Stimulated activated naive CD8-positive, alpha-beta T cell treated with anti-CD3 and anti-CD28 coated beads, Interleukin-15, amount 100 ng/mL, for 72 hours (primary cell): ENCODE results near the gene APOA4.

Experiments used
- ATAC-seq: fragments of 150-1000 bp; cut with Tn5 transposase; 2 replicates; pipeline ENCODE4 v1.10.0; 2021; ENCODE audit warnings: mild to moderate bottlenecking, moderate library complexity
- DNase-seq, 2 donors: peaks; one replicate each; pipeline ENCODE4 v3.0.0; 2021 to 2022
- H3K27ac Mint-ChIP-seq, 2 donors: one replicate each; pipeline ENCODE4 v1.8.0; 2022; ENCODE audit warnings: mild to moderate bottlenecking in 2 of 2, mixed read lengths in 2 of 2, moderate library complexity in 2 of 2
- H3K27me3 Mint-ChIP-seq: one replicate; pipeline ENCODE4 v1.8.0; 2022; ENCODE audit warnings: mixed read lengths
- H3K4me1 Mint-ChIP-seq: one replicate; pipeline ENCODE4 v1.8.0; 2022; ENCODE audit warnings: mild to moderate bottlenecking, mixed read lengths
- H3K4me3 Mint-ChIP-seq, 2 donors: one replicate each; pipeline ENCODE4 v1.8.0; 2022; ENCODE audit warnings: mild to moderate bottlenecking in 2 of 2, mixed read lengths in 2 of 2, moderate library complexity in 1 of 2
- H3K9me3 Mint-ChIP-seq, 2 donors: one replicate each; pipeline ENCODE4 v1.8.0; 2022; ENCODE audit warnings: mixed read lengths in 2 of 2

The APOA4 gene

GRCh38 chr11:116827461-116827860 lies 4.4 kb upstream of the APOA4 start:
- H3K4me1 Mint-ChIP-seq, result no peaks in the 10 kb centered on the region
- no peak overlapping the region for H3K4me3 Mint-ChIP-seq
- H3K9me3 Mint-ChIP-seq, result no peaks in the 10 kb centered on the region
- ATAC-seq (no peak), DNase-seq (no peak)
- H3K27me3 Mint-ChIP-seq, result no peaks in the 10 kb centered on the region
- no peak overlapping the region for H3K27ac Mint-ChIP-seq

DNA sequence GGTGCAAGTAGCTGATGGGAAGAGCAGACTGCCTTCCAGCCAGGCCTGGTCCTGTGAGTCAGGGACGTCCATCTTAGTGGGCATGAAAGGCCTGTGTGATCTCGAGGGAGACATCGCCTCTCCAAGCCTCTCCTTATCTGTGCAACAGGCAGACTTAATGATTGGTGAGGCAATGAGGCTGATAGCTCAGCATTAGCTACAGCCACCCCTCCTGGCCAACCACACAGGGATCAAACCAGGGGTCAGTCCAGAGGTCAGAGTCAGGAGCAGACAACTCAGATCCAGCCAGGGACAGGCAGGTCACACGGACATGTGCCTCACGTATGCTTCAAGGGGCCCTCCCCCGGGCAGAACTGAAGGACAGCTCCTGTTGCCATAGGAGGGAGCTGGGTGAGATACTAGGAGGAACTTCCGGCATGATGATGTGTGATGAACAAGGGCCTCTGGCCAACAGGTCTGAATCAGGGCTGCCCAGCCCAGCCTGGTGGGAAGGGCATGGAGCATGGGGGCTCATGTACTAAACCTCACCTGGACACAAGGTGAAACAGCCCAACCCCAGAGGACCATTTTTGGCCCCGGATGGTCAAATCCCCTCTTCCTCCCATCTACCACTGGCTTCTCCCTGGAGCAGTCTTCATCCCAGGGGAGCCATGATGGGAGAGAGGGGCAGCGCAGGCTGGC lies 3.8 kb upstream of the APOA4 start:
- H3K4me3 Mint-ChIP-seq, result no peak overlapping the region
- H3K27ac Mint-ChIP-seq, result no peak overlapping the region
- no peak for ATAC-seq
- H3K4me1 Mint-ChIP-seq, result no peaks in the 10 kb centered on the region
- no peaks in the 10 kb centered on the region for H3K9me3 Mint-ChIP-seq
- DNase-seq, result no peak
- H3K27me3 Mint-ChIP-seq, result no peaks in the 10 kb centered on the region

GRCh38 chr11:116825854-116826750 lies 3.0 kb upstream of the APOA4 start:
- no peak for DNase-seq
- Mint-ChIP-seq H3K27ac (no peak overlapping the region), H3K27me3 (no peaks in the 10 kb centered on the region), H3K9me3 (no peaks in the 10 kb centered on the region), H3K4me1 (no peaks in the 10 kb centered on the region), H3K4me3 (no peak overlapping the region)
- ATAC-seq, result no peak

DNA sequence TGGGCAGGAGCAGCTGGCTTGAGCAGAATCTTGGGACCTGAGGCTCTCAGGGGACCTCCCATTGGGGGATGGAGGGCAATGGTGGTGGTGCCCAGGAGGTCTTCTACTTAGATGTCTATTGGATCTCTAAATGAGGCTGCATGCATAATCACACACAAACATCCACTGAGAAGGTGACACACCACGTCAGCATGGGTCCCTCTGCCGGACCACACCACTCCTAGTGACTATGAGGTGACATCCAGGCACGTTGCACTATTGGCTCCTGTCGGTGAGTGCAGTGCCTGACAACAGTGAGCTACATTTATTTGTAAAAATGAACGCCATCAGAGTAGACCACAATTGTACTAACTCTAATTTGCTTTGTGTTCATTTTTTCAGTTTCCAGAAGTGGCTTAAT lies 2.3 kb upstream of the APOA4 start:
- Mint-ChIP-seq H3K4me1 (no peaks in the 10 kb centered on the region), H3K9me3 (no peaks in the 10 kb centered on the region), H3K4me3 (no peak overlapping the region), H3K27me3 (no peaks in the 10 kb centered on the region), H3K27ac (no peak overlapping the region)
- no peak for ATAC-seq
- no peak for DNase-seq

DNA sequence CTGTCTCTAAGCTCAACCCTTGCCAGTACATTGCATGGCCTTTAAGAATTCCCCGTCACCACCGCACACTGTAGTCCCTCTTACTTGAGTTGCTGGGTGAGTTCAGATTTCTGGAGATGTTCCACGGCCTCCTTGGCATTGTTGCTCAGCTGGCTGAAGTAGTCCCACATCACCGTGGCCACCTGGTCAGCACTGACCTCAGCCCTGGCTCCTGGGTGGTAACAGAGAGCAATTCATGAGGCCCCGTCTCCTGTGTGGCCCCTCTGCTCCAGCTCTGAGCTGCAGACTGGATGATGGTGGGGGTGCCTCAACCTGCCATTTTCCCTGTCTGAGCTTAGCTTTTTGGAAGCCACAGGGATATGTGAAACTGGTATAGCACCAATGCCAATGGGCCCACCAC lies 529 bp downstream of the APOA4 start:
- no peaks in the 10 kb centered on the region for H3K4me1 Mint-ChIP-seq
- no peaks in the 10 kb centered on the region for H3K27me3 Mint-ChIP-seq
- no peak overlapping the region for H3K4me3 Mint-ChIP-seq
- no peak overlapping the region for H3K27ac Mint-ChIP-seq
- DNase-seq, result no peak
- no peaks in the 10 kb centered on the region for H3K9me3 Mint-ChIP-seq
- ATAC-seq, result no peak

DNA sequence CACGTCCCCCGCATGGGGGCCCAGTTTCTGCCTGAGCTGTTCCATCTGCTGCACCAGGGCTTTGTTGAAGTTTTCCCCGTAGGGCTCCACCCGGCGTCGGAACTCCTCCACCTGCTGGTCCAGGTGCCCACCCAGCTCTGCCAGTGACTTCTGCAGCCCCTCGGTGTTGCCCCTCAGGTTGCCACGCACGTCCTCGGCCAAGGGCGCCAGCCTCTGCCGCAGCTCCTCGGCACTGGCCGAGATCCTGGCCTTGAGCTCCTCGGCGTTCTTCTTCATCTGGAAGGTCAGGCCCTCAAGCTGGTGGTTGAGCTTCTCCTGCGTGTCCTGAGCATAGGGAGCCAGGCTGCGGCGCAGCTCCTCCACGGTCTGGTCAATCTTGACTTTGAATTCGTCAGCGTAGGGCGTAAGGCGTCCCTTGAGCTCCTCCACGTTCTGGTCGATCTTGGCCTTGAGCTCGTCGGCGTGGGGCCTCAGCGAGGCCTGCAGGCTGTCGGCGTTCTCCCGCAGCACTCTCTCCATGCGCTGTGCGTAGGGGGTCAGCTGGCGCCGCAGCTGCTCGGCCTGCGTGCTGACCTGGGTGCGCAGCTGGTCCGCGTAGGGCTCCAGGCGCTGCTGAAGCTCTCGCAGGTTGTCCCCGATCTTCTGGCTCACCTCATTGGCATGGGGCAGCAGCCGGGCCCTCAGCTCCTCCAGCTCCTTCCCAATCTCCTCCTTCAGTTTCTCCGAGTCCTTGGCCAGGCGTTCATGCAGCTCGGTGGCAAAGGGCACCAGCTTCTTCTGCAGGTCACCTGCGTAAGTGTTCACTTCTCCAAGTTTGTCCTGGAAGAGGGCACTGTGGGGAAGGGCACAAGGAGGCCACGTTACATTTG lies 1.8 kb downstream of the APOA4 start:
- Mint-ChIP-seq H3K4me3 (no peak overlapping the region), H3K9me3 (no peaks in the 10 kb centered on the region), H3K4me1 (no peaks in the 10 kb centered on the region), H3K27me3 (no peaks in the 10 kb centered on the region), H3K27ac (no peak overlapping the region)
- DNase-seq, result no peak
- ATAC-seq, result no peak

DNA sequence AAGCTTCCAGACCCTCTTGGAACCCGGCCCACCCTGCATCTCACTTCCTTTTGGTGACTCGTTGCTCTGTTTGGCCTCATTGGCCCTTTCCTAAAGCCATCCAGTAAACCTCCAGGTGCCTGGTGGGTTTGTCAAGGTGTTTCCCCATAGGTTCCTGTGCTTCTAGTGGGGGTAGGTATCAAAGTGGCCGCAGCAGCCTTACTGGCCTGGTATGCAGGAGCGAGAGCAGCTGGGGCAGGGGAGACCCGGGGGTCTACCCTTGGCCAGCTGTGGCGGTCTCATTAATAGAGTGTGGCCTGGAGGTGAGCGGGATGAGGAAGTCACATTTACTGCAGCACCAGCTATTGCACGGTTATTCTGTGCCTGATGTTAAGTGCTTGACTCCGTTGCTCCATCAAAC lies 4.1 kb downstream of the APOA4 start:
- ATAC-seq, result no peak

DNA sequence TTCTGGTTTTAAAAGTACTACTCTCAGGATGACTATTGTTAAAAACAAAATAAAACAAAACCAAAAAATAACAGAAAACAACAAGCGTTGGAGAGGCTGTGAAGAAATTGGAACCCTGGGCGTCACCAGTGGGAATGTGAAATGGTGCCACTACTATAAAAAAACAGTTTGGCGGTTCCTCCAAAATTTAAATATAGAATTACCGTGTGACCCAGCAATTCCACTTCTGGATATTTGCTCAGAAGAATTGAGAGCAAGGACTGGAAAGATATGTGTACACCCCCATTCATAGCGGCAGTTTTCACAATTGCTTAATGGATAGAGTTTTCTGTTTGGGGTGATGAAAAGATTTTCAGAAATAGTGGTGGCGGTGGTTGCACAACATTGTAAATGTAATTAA lies 8.6 kb downstream of the APOA4 start:
- H3K4me3 Mint-ChIP-seq, result no peak overlapping the region
- DNase-seq (no peak), ATAC-seq (no peak)
- H3K27ac Mint-ChIP-seq, result no peak overlapping the region
- no peaks in the 10 kb centered on the region for H3K27me3 Mint-ChIP-seq
- no peaks in the 10 kb centered on the region for H3K4me1 Mint-ChIP-seq
- H3K9me3 Mint-ChIP-seq, result no peaks in the 10 kb centered on the region

More for the DNA sequence above, 4.1 kb downstream of the APOA4 start:
- no peaks in the 10 kb centered on the region for H3K9me3 Mint-ChIP-seq
- no peak for DNase-seq
- H3K4me1 Mint-ChIP-seq, result no peaks in the 10 kb centered on the region
- H3K4me3 Mint-ChIP-seq, result no peak overlapping the region
- no peaks in the 10 kb centered on the region for H3K27me3 Mint-ChIP-seq
- H3K27ac Mint-ChIP-seq, result no peak overlapping the region

DNA sequence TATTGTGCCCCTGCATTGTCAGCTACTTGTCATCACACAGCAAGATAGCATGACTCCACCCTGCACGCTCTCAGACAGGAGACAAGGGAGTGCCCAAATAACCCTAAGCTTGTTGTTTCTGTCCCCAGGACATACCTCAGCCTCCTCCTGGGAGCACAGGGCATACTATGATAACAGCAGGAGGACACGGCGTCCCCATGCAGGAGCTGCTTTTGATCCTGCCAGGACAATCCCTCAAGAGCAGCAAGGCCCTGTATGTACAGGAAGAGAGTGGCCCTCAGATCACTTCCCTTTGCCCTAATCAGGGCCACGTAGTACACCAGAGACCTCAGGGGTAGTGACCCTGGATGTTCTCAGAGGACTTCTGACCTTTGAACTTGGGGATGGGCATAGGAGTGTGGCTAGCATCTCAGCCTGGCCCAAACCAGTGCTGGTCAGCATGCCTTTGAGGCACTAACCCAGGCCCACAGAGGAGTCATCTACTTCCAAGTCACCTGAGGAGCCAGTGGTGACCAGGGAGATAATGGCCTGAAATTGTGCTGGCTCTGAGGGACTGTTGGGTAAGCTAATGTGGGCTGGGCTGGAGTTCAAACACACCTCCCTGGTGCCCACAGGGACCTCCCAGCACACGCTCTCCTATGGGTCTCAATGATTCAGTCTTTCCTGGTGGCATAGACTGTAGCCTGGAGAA lies 9.2 kb downstream of the APOA4 start:
- no peak overlapping the region for H3K4me3 Mint-ChIP-seq
- H3K9me3 Mint-ChIP-seq, result no peaks in the 10 kb centered on the region
- no peaks in the 10 kb centered on the region for H3K4me1 Mint-ChIP-seq
- no peaks in the 10 kb centered on the region for H3K27me3 Mint-ChIP-seq
- H3K27ac Mint-ChIP-seq, result no peak overlapping the region
- DNase-seq, result no peak
- no peak for ATAC-seq

- no peaks in the 10 kb centered on the region for H3K27me3 Mint-ChIP-seq
- no peak for ATAC-seq
- H3K27ac Mint-ChIP-seq, result no peak overlapping the region
- H3K4me1 Mint-ChIP-seq, result no peaks in the 10 kb centered on the region
- no peak overlapping the region for H3K4me3 Mint-ChIP-seq
- H3K9me3 Mint-ChIP-seq, result no peaks in the 10 kb centered on the region
- DNase-seq, result no peak
Observed at GRCh38 chr11:116813170-116813569, 9.9 kb downstream of the APOA4 start.

GRCh38 chr11:116812109-116812508 lies 11.0 kb downstream of the APOA4 start:
- DNase-seq, result no peak
- no peaks in the 10 kb centered on the region for H3K27me3 Mint-ChIP-seq
- ATAC-seq, result no peak
- no peaks in the 10 kb centered on the region for H3K9me3 Mint-ChIP-seq
- no peaks in the 10 kb centered on the region for H3K4me1 Mint-ChIP-seq
- H3K27ac Mint-ChIP-seq, result no peak overlapping the region
- no peak overlapping the region for H3K4me3 Mint-ChIP-seq

DNA sequence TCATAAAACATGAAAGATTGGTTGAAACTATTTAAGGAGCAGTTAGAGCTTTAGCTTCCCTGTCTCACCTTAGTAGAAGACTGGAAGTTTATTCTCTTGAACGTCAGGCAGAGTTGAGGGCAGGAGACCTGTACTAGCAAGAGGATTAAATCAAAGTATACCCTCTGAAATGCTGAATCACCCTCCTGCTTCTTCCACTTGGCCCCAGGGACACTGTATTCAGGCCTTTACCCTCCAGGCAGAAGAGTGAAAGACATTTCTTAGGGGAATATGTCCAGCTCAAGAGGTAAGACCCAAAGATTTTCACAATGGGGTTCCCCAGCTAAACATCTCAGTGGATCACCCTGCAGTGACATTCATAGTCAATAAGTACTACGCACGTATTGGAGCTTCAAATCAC lies 11.9 kb downstream of the APOA4 start:
- no peaks in the 10 kb centered on the region for H3K27me3 Mint-ChIP-seq
- ATAC-seq, result no peak
- no peak overlapping the region for H3K27ac Mint-ChIP-seq
- H3K9me3 Mint-ChIP-seq, result no peaks in the 10 kb centered on the region
- no peak overlapping the region for H3K4me3 Mint-ChIP-seq
- no peaks in the 10 kb centered on the region for H3K4me1 Mint-ChIP-seq
- DNase-seq, result no peak

DNA sequence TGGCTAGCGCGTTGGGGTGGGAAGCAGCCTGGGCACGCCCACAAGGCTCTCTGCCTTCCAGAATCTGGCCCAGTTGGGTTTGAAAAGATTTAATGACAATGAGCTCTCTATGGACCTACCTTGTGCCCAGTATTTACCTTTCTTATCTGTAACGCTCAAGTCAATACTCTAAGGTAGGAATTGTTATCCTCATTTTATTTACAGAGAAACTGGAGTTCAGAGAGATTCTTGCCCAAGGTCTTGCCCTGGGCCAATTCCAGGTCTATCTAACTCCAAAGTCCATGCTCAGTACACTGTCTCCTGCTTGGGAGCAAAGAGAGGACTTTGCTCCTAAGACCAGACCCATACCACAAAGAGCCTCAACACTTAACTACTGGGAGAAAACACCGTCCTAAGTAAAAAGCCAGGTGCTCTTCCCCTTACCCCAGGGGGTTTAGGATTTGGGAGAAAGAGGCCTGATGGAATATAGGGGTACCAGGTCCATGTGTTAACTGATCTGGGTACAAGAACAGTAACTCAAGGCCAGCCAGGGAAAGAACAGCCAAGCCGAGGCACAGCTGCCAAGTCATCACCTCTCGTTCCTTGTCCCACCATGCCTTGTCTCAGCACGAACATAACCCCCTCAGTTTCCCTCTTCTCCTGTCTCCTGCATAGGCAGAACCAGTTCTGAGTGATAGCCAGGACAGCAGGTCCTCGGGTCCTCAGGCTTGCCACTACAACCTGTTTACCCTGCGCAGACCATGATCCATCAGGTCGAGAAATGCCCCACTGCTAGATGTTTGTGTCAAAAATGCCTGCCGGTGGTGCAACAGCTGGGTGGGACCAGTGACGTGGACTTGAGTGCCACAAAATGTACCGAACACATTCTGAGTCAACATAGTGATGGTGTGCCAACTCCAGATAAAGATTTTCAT lies 14.6 kb downstream of the APOA4 start:
- no peak for ATAC-seq
- Mint-ChIP-seq H3K9me3 (no peaks in the 10 kb centered on the region), H3K27me3 (no peaks in the 10 kb centered on the region), H3K27ac (no peak overlapping the region), H3K4me3 (no peak overlapping the region), H3K4me1 (no peaks in the 10 kb centered on the region)
- no peak for DNase-seq

GRCh38 chr11:116807601-116808261 lies 15.4 kb downstream of the APOA4 start:
- no peak for ATAC-seq
- Mint-ChIP-seq H3K4me3 (no peak overlapping the region), H3K4me1 (no peaks in the 10 kb centered on the region), H3K9me3 (no peaks in the 10 kb centered on the region), H3K27ac (no peak overlapping the region), H3K27me3 (no peaks in the 10 kb centered on the region)
- no peak for DNase-seq
